ENCODE results near the gene CKS1B. TPM values are rescaled to one million over a fixed set of nuclear protein-coding genes. Genes with fewer than 3 reads are reported as not detected.

The CKS1B gene
- polyA plus RNA-seq, 1 donor from 2014 or later: 29.0 TPM

DNA sequence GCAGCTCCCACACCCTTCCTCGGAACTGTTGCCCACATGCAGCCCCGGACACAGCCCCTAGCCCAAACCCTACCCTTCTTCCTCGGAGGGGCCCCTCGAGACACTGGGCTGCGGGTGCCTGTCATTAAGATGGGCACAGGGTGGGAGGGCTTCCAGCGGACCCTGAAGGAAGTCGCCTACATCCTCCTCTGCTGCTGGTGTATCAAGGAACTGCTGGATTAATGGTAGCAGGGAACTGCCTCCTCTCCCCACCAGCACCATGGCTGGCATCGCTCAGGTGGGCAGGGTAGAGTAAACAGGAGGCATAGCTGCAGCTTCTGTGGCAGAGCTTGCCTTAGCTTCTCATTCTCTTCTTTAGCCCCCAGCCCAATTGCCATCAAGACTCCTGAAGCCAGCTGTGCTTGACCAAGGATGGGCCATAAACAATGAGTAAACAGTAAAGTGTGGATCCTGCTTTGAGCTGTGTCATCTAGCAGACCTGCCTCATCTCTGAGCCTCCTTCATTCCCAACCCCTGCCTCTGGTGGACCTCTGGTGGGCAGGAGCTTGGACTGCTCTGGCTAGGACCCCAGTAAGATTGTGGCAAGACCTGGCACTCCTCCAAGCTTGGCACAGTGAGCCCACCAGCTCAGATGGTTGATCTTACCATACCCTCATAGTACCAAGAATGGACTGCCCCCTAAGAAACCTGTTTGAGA lies 19.2 kb downstream of the CKS1B start, which contains the start of gene LENEP:
LENEP (plus strand) TSS at position 15 of the 697 bp plus-strand sequence; CDS start at position 37, 22 bp downstream.
- H3K27ac ChIP-seq (ENCODE audit: low read length): no peak within 1 kb of the TSS
- no peaks in the 10 kb centered on the region for H3K9me2 ChIP-seq (ENCODE audit: insufficient read depth, low read length)
- no peak within 1 kb of the TSS for H3K4me2 ChIP-seq (ENCODE audit: low read length)
- no peaks in the 10 kb centered on the region for H3K27me3 ChIP-seq (ENCODE audit: insufficient read depth, low read depth, low read length)
- no peaks in the 10 kb centered on the region for H3K79me2 ChIP-seq (replicated peaks; ENCODE audit: insufficient read depth, low read length)
- no peaks in the 10 kb centered on the region for H3K9me3 ChIP-seq (ENCODE audit: low read length)
- no peak within 1 kb of the TSS for H2AFZ ChIP-seq (ENCODE audit: low read depth, low read length)
- no peaks in the 10 kb centered on the region for H3K36me3 ChIP-seq (ENCODE audit: insufficient read depth, low read length)
- H3F3A ChIP-seq (ENCODE audit: insufficient read depth, low read length, poor library complexity, severe bottlenecking): no peaks in the 10 kb centered on the region
- H4K20me1 ChIP-seq (ENCODE audit: insufficient read depth): no peaks in the 10 kb centered on the region
- TF ChIP-seq TAF1 (IDR thresholded peaks at IDR 0.05; ENCODE audit: low read depth) (no peak), EZH2 (IDR thresholded peaks at IDR 0.05; ENCODE audit: borderline replicate concordance, insufficient read depth, low read length, poor library complexity, severe bottlenecking) (no peak), SMC3 (conservative IDR thresholded peaks at IDR 0.05; ENCODE audit: poor library complexity) (no peak), RAD21 (conservative IDR thresholded peaks at IDR 0.05) (no peak), MXI1 (conservative IDR thresholded peaks at IDR 0.05; ENCODE audit: poor library complexity, severe bottlenecking) (no peak), EP300 (conservative IDR thresholded peaks at IDR 0.05; ENCODE audit: poor library complexity, severe bottlenecking) (no peak)
- TF ChIP-seq, protein P1, sequence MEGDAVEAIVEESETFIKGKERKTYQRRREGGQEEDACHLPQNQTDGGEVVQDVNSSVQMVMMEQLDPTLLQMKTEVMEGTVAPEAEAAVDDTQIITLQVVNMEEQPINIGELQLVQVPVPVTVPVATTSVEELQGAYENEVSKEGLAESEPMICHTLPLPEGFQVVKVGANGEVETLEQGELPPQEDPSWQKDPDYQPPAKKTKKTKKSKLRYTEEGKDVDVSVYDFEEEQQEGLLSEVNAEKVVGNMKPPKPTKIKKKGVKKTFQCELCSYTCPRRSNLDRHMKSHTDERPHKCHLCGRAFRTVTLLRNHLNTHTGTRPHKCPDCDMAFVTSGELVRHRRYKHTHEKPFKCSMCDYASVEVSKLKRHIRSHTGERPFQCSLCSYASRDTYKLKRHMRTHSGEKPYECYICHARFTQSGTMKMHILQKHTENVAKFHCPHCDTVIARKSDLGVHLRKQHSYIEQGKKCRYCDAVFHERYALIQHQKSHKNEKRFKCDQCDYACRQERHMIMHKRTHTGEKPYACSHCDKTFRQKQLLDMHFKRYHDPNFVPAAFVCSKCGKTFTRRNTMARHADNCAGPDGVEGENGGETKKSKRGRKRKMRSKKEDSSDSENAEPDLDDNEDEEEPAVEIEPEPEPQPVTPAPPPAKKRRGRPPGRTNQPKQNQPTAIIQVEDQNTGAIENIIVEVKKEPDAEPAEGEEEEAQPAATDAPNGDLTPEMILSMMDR (IDR thresholded peaks at IDR 0.05; ENCODE audit: poor library complexity, severe bottlenecking): no peak
- H3K9ac ChIP-seq (ENCODE audit: low read length): no peak within 1 kb of the TSS
- no peak within 1 kb of the TSS for H3K4me3 ChIP-seq (ENCODE audit: low read length)

DNA sequence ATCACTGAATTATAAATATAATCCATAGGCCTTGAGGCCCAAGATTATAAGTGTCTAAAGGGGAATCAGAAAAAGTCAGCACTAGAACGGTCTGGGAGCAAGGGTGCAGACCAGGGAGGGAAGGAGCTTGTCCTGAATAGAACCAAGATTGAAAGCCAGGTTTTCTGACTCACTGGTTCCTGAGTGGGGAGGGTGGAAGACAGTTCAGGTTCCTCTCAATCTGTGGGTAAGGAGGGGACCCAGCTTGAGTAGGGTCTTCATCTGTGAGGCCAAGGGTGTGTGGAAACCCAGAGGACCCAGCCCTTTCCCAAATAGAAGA lies 19.7 kb downstream of the CKS1B start:
- TF ChIP-seq RAD21 (conservative IDR thresholded peaks at IDR 0.05): no peak
- no peak for TF ChIP-seq MXI1 (conservative IDR thresholded peaks at IDR 0.05; ENCODE audit: poor library complexity, severe bottlenecking)
- TF ChIP-seq, protein P1 (IDR thresholded peaks at IDR 0.05; ENCODE audit: poor library complexity, severe bottlenecking): no peak
- no peak for TF ChIP-seq SMC3 (conservative IDR thresholded peaks at IDR 0.05; ENCODE audit: poor library complexity)
- TF ChIP-seq EP300 (conservative IDR thresholded peaks at IDR 0.05; ENCODE audit: poor library complexity, severe bottlenecking): no peak
- TF ChIP-seq, protein P2, sequence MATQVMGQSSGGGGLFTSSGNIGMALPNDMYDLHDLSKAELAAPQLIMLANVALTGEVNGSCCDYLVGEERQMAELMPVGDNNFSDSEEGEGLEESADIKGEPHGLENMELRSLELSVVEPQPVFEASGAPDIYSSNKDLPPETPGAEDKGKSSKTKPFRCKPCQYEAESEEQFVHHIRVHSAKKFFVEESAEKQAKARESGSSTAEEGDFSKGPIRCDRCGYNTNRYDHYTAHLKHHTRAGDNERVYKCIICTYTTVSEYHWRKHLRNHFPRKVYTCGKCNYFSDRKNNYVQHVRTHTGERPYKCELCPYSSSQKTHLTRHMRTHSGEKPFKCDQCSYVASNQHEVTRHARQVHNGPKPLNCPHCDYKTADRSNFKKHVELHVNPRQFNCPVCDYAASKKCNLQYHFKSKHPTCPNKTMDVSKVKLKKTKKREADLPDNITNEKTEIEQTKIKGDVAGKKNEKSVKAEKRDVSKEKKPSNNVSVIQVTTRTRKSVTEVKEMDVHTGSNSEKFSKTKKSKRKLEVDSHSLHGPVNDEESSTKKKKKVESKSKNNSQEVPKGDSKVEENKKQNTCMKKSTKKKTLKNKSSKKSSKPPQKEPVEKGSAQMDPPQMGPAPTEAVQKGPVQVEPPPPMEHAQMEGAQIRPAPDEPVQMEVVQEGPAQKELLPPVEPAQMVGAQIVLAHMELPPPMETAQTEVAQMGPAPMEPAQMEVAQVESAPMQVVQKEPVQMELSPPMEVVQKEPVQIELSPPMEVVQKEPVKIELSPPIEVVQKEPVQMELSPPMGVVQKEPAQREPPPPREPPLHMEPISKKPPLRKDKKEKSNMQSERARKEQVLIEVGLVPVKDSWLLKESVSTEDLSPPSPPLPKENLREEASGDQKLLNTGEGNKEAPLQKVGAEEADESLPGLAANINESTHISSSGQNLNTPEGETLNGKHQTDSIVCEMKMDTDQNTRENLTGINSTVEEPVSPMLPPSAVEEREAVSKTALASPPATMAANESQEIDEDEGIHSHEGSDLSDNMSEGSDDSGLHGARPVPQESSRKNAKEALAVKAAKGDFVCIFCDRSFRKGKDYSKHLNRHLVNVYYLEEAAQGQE (IDR thresholded peaks at IDR 0.05; ENCODE audit: borderline replicate concordance): no peak
- no peak for TF ChIP-seq EZH2 (IDR thresholded peaks at IDR 0.05; ENCODE audit: borderline replicate concordance, insufficient read depth, low read length, poor library complexity, severe bottlenecking)
- TF ChIP-seq POLR2AphosphoS5 (IDR thresholded peaks at IDR 0.05): no peak
- no peak for TF ChIP-seq TAF1 (IDR thresholded peaks at IDR 0.05; ENCODE audit: low read depth)
- no peak overlapping the region for H3K4me3 ChIP-seq (ENCODE audit: low read length)
- no peaks in the 10 kb centered on the region for H4K20me1 ChIP-seq (ENCODE audit: insufficient read depth)
- H3K9ac ChIP-seq (ENCODE audit: low read length): no peak overlapping the region
- no peak overlapping the region for H3K27ac ChIP-seq (ENCODE audit: low read length)
- no peak overlapping the region for H3K4me2 ChIP-seq (ENCODE audit: low read length)
- no peaks in the 10 kb centered on the region for H3K9me3 ChIP-seq (ENCODE audit: low read length)
- peaks cover 3% of the 10 kb centered on the region for H3F3A ChIP-seq (ENCODE audit: insufficient read depth, low read length, poor library complexity, severe bottlenecking)
- H3K79me2 ChIP-seq (replicated peaks; ENCODE audit: insufficient read depth, low read length): no peaks in the 10 kb centered on the region
- no peaks in the 10 kb centered on the region for H3K9me2 ChIP-seq (ENCODE audit: insufficient read depth, low read length)
- no peaks in the 10 kb centered on the region for H3K27me3 ChIP-seq (ENCODE audit: insufficient read depth, low read depth, low read length)
- H3K36me3 ChIP-seq (ENCODE audit: insufficient read depth, low read length): no peaks in the 10 kb centered on the region
- no peak overlapping the region for H2AFZ ChIP-seq (ENCODE audit: low read depth, low read length)
